Tibial nerve (tissue), 4 donors: ENCODE results near the gene KRTAP10-2. TPM values are rescaled to one million over a fixed set of nuclear protein-coding genes. Genes with fewer than 3 reads are reported as not detected.
"Not testable (repeated sequence)": the region's sequence is repeated elsewhere in the genome, so short reads cannot be mapped to it uniquely, and the experiment has no call there.

Experiments
- DNase-seq, 2 donors: peaks; one replicate each; pipeline ENCODE4 v3.0.0-alpha.2; 2019; ENCODE audit warnings: low spot score in 2 of 2
- H3K27ac ChIP-seq, 4 donors: fragments of 200-600 bp; sonication (generic) in 3 of 4; one replicate each; pipeline ENCODE4 v1.5.1; 2017 to 2019; ENCODE audit warnings: mild to moderate bottlenecking in 1 of 4
- H3K27me3 ChIP-seq, 2 donors: fragments of 200-600 bp; sonication (generic) in 1 of 2; one replicate each; pipeline versions ENCODE4 v1.5.1 to v1.6.0; 2017 to 2019
- H3K36me3 ChIP-seq, 3 donors: fragments of 200-600 bp; sonication (generic); one replicate each; pipeline ENCODE4 v1.5.1; 2018 to 2019
- H3K4me1 ChIP-seq, 4 donors: fragments of 200-600 bp; sonication (generic) in 3 of 4; one replicate each; pipeline ENCODE4 v1.5.1; 2017 to 2019
- H3K4me3 ChIP-seq, 4 donors: fragments of 200-600 bp; sonication (generic) in 3 of 4; one replicate each; pipeline ENCODE4 v1.5.1; 2017 to 2019; ENCODE audit warnings: mild to moderate bottlenecking in 1 of 4, moderate library complexity in 1 of 4
- H3K9me3 ChIP-seq, 4 donors: fragments of 200-600 bp; sonication (generic) in 3 of 4; one replicate each; pipeline ENCODE4 v1.5.1; 2017 to 2019
- EP300 ChIP-seq, 2 donors: sonication (generic); formaldehyde crosslinking; IDR thresholded peaks; one replicate each; pipeline ENCODE4 v1.6.1; 2017; ENCODE audit warnings: antibody characterized with exemption in 2 of 2, mild to moderate bottlenecking in 1 of 2
- POLR2A ChIP-seq, 2 donors: fragments of 450-650 bp; IDR thresholded peaks; one replicate each; pipeline ENCODE4 v1.6.1; 2017; ENCODE audit warnings: antibody characterized with exemption in 2 of 2, mild to moderate bottlenecking in 2 of 2, moderate library complexity in 2 of 2
- WGBS, 2 donors: methylation state at CpG; one replicate each; pipeline ENCODE4 v1.1.5; 2018; 5-methylcytosine and 5-hydroxymethylcytosine counted together
- total RNA-seq, 4 donors: library from RNA; depleted of rRNA; stranded (reverse); fragments of >200 nt; gene quantifications; one replicate each; pipeline ENCODE4 v1.1.0, GENCODE V29; 2016
- TF ChIP-seq, protein P1 (sequence below), 5 experiments: fragments of 200-600 bp in 3 of 5; fragments of 450-650 bp in 2 of 5; sonication (generic) in 3 of 5; IDR thresholded peaks; one replicate each; pipeline ENCODE4 v1.5.1; 2016 to 2019; ENCODE audit warnings: antibody characterized with exemption in 5 of 5, mild to moderate bottlenecking in 3 of 5, moderate library complexity in 2 of 5

Gene KRTAP10-2
- total RNA-seq, 4 donors from 2014 or later, result not detected

DNA sequence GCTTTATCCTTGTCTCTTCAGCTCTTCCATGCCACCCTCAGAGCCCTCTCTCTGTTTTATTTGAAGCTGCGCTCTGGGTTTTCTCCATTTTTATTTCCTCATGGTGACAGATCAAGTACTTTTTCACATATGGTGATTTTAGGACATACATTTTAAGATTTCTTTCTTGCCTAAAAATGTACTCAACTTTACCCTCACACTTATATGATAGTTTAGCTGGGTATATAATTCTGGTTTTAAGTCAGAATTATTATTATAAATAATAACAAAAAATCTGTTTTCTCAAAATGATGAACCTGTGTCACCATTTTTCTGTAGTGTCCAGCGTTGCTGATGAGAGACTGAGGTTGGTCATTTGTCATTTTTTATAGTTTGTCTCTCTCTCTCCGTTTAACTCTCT is 29.9 kb upstream of the KRTAP10-2 start:
- H3K9me3 ChIP-seq, result peaks cover 0 to 64% (median 3%) of the 10 kb centered on the region in 4 donors
- WGBS, 2 donors, result 88 to 90% methylated on average over 3 of the region's 3 CpGs
- H3K36me3 ChIP-seq, result no peaks in the 10 kb centered on the region
- H3K4me3 ChIP-seq, result no peak overlapping the region
- H3K4me1 ChIP-seq, result no peaks in the 10 kb centered on the region
- DNase-seq, result no peak
- no peak for TF ChIP-seq POLR2A (IDR thresholded peaks at IDR 0.05)
- TF ChIP-seq, protein P1, sequence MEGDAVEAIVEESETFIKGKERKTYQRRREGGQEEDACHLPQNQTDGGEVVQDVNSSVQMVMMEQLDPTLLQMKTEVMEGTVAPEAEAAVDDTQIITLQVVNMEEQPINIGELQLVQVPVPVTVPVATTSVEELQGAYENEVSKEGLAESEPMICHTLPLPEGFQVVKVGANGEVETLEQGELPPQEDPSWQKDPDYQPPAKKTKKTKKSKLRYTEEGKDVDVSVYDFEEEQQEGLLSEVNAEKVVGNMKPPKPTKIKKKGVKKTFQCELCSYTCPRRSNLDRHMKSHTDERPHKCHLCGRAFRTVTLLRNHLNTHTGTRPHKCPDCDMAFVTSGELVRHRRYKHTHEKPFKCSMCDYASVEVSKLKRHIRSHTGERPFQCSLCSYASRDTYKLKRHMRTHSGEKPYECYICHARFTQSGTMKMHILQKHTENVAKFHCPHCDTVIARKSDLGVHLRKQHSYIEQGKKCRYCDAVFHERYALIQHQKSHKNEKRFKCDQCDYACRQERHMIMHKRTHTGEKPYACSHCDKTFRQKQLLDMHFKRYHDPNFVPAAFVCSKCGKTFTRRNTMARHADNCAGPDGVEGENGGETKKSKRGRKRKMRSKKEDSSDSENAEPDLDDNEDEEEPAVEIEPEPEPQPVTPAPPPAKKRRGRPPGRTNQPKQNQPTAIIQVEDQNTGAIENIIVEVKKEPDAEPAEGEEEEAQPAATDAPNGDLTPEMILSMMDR (IDR thresholded peaks at IDR 0.05), result no peak
- no peak for TF ChIP-seq EP300 (IDR thresholded peaks at IDR 0.05)
- H3K27me3 ChIP-seq, result peaks cover 0 to 11% of the 10 kb centered on the region in 2 donors
- H3K27ac ChIP-seq, result no peak overlapping the region

- not testable (repeated sequence) for H3K27ac ChIP-seq, H3K27me3 ChIP-seq, H3K36me3 ChIP-seq, DNase-seq, H3K4me3 ChIP-seq, H3K4me1 ChIP-seq
- H3K9me3 ChIP-seq, result peaks cover 0 to 64% (median 3%) of the 10 kb centered on the region in 4 donors
- 47 to 57% methylated on average over 18 of the region's 19 CpGs for WGBS, 2 donors
Observed at GRCh38 chr21:44580231-44580821, 29.0 kb upstream of the KRTAP10-2 start, which contains the start of gene KRTAP10-5. Gene KRTAP10-5, minus strand, starts transcription at chr21:44580604. Its CDS starts 26 bp downstream, at chr21:44580578.

DNA sequence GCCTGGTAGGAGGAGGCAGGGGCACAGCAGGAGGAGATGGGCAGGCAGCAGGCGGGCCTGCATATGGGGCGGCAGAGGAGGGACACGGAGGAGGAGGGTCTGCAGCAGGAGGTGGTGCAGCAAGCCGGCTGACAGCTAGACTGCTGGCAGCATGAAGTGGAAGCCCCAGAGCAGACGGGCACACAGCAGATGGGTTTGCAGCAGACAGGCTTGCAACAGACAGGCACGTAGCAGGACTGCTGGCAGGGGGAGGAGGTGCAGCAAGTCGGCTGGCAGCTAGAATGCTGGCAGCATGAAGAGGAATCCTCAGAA is 28.5 kb upstream of the KRTAP10-2 start:
- Histone ChIP-seq H3K4me3 (no peak overlapping the region), H3K36me3 (no peaks in the 10 kb centered on the region), H3K27me3 (no peaks in the 10 kb centered on the region), H3K4me1 (no peaks in the 10 kb centered on the region), H3K9me3 (peaks cover 0 to 64% (median 3%) of the 10 kb centered on the region in 4 donors), H3K27ac (no peak overlapping the region)
- 69 to 75% methylated on average over 7 of the region's 7 CpGs for whole genome bisulfite sequencing, 2 donors
- TF ChIP-seq POLR2A (IDR thresholded peaks at IDR 0.05) (no peak), EP300 (IDR thresholded peaks at IDR 0.05) (no peak)
- TF ChIP-seq, protein P1 (IDR thresholded peaks at IDR 0.05), result no peak
- DNase-seq, result no peak

GRCh38 chr21:44579056-44579832 is 27.9 kb upstream of the KRTAP10-2 start:
- no peak for DNase-seq
- Histone ChIP-seq H3K4me1 (no peaks in the 10 kb centered on the region), H3K36me3 (no peaks in the 10 kb centered on the region), H3K9me3 (peaks cover 0 to 64% (median 3%) of the 10 kb centered on the region in 4 donors), H3K27ac (no peak overlapping the region), H3K27me3 (no peaks in the 10 kb centered on the region), H3K4me3 (no peak overlapping the region)
- 67 to 80% methylated on average over 14 to 20 of the region's 22 CpGs for WGBS, 2 donors
- no peak for TF ChIP-seq EP300 (IDR thresholded peaks at IDR 0.05)

DNA sequence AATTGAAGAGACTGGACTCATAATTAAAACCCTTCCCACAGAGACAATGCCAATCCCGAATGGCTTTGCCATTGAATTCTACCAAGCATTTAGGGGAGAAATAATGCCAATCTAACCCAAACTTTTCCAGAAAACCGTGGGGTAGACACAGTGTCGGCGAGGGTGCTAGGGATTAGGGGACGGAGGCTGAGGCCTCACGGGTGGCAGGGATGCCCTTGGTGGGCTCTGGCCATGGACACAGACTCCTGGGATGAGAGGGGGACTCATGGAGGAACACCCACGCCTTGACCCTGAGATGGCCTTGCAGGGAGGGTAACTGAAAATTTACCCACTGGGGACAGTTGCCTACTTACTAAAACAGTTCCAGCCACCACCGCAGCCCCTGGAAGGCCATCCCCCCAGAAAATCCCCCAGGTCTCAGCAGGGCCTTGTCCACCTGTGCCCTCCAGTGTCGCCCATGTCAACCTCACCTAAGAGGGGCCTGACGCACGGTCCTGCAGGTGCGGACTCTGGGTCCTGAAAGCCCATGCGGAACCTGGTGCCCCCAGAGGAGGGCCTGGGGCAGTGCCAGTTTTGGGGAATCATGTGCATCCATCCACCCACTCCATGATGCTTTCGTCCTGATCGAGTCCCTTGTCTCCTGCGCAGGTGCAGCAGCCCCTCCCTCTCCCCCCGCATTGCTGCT is 27.2 kb upstream of the KRTAP10-2 start:
- Histone ChIP-seq H3K4me1 (no peaks in the 10 kb centered on the region), H3K36me3 (no peaks in the 10 kb centered on the region), H3K9me3 (peaks cover 0 to 64% (median 3%) of the 10 kb centered on the region in 4 donors), H3K27me3 (no peaks in the 10 kb centered on the region), H3K27ac (no peak overlapping the region), H3K4me3 (no peak overlapping the region)
- DNase-seq, result no peak
- 93 to 94% methylated on average over 13 to 14 of the region's 17 CpGs for WGBS, 2 donors
- no peak for TF ChIP-seq EP300 (IDR thresholded peaks at IDR 0.05)
- TF ChIP-seq POLR2A (IDR thresholded peaks at IDR 0.05), result no peak
- TF ChIP-seq, protein P1 (IDR thresholded peaks at IDR 0.05), result no peak

- H3K27me3 ChIP-seq, result no peaks in the 10 kb centered on the region
- 85 to 92% methylated on average over 10 of the region's 10 CpGs for whole genome bisulfite sequencing, 2 donors
- no peak overlapping the region for H3K27ac ChIP-seq
- no peaks in the 10 kb centered on the region for H3K4me1 ChIP-seq
- H3K36me3 ChIP-seq, result no peaks in the 10 kb centered on the region
- no peak for DNase-seq
- H3K4me3 ChIP-seq, result no peak overlapping the region
- H3K9me3 ChIP-seq, result peaks cover 0 to 65% (median 0%) of the 10 kb centered on the region in 4 donors
- TF ChIP-seq POLR2A (IDR thresholded peaks at IDR 0.05) (no peak), EP300 (IDR thresholded peaks at IDR 0.05) (no peak)
- TF ChIP-seq, protein P1 (IDR thresholded peaks at IDR 0.05), result no peak
Observed at GRCh38 chr21:44576025-44576420, 24.7 kb upstream of the KRTAP10-2 start.
